ENCODE data around the gene ZNF804B.

Gene ZNF804B

GRCh38 chr7:89091550-89091949 is 332.1 kb downstream of the ZNF804B start:
- TF ChIP-seq CTCF (IDR thresholded peaks at IDR 0.05) = no peak

- no peak for TF ChIP-seq CTCF (IDR thresholded peaks at IDR 0.05)
Measured at GRCh38 chr7:89094269-89094668, 334.8 kb downstream of the ZNF804B start.

- no peak for TF ChIP-seq CTCF (IDR thresholded peaks at IDR 0.05)
Measured at GRCh38 chr7:89103564-89103963, 344.1 kb downstream of the ZNF804B start.

- TF ChIP-seq CTCF (IDR thresholded peaks at IDR 0.05) = no peak
Measured at GRCh38 chr7:89104748-89105685, 345.5 kb downstream of the ZNF804B start.

DNA sequence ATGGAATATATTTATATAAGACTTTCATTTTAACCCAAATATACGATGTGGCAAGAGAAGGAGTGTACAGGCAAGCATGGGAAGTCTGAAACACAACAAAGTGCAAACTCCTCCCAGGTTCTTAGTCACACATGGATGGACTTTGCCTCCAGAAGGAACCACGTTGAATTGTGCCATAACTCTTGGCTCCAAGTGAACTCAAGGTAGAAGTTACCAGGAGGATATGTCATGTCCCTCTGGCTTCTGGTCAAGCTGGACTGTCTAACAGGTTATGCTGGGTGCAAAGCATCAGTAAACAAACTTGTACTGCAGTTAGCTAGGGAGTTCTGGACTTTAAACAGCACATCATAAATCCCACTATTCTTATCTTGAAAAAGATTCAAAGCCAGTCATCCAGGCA is 364.4 kb downstream of the ZNF804B start:
- TF ChIP-seq CTCF (IDR thresholded peaks at IDR 0.05) = no peak

DNA sequence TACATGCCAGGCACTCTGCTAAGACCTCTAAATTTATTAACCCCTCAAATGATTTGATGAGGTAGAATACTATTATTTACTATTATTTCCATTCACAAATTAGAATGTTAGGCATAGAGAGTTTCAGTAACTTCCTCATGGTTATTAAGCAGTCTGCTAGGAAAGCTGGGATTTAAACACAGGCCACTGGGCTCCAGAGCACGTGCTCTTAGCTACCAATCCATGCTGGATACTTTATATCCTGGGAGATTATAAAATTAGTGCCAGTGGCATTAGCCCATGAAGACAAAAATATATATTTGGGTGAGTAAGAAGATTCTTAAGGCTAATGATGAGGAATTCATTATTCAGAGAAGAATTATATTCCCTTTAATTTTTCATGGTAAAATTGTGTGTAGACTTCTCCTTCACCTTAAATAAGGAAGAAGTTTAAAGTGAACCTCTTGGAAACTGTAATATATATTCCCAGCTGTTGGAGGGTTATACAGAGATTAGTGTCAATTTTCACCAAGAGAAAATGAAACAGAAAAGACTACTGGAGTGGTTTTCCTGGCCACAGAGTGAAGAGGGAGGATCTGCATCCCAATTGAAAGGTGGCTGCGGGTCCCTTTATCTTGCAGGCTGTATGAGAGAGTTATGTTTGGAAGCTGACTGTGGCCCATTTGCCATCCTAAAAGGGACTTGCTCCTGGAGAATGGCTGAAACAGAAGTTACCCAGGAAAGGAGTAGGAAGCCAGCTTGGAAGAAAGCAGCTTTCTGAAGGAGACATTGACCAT is 370.3 kb downstream of the ZNF804B start:
- no peak for TF ChIP-seq CTCF (IDR thresholded peaks at IDR 0.05)

DNA sequence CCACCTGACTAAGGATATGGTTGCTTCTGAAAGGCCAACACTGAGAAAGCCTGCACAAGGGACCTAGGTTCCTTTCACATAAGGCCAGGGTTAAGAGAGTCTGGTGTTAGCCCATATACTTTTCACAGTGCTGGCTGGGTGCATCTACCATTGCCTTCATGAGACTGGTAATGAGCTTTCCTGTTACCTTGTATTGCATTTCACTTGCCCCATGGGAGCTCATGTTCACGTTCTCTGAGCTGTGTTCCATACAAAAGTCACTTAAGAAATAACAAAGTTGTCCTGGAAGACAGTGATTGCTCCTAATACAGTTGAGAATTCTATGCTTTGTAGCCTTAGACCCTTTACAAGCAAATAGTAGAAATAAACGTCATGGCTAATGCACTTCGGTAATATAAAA is 373.9 kb downstream of the ZNF804B start:
- no peak for TF ChIP-seq CTCF (IDR thresholded peaks at IDR 0.05)

Data from LNCAP (cell line).